Pons (tissue), 1 donor: Measurements from ENCODE around the gene ATXN7.

ENCODE experiments used
- DNase-seq: peaks from one replicate; pipeline ENCODE4 v3.0.0-alpha.2; 2016; ENCODE audit warnings: low spot score

ATXN7 gene

GRCh38 chr3:63934041-63934866, 70.6 kb downstream of the ATXN7 start:
- no peak for DNase-seq

- DNase-seq: no peak
Observed at GRCh38 chr3:63936925-63937324, 73.3 kb downstream of the ATXN7 start.

- no peak for DNase-seq
Observed at GRCh38 chr3:63937661-63938651, 74.3 kb downstream of the ATXN7 start.

GRCh38 chr3:63940389-63940757, 76.7 kb downstream of the ATXN7 start:
- no peak for DNase-seq

- DNase-seq: no peak
Observed at GRCh38 chr3:63942528-63942927, 78.9 kb downstream of the ATXN7 start.

- no peak for DNase-seq
Observed at GRCh38 chr3:63943678-63944077, 80.0 kb downstream of the ATXN7 start.

GRCh38 chr3:63945558-63946096, 82.0 kb downstream of the ATXN7 start:
- no peak for DNase-seq

GRCh38 chr3:63946753-63947152, 83.1 kb downstream of the ATXN7 start:
- no peak for DNase-seq

GRCh38 chr3:63947594-63947993, 83.9 kb downstream of the ATXN7 start:
- DNase-seq: no peak

GRCh38 chr3:63949005-63949404, 85.3 kb downstream of the ATXN7 start:
- DNase-seq: no peak

GRCh38 chr3:63950698-63951097, 87.0 kb downstream of the ATXN7 start:
- no peak for DNase-seq

- DNase-seq: no peak
Observed at GRCh38 chr3:63951492-63952247, 88.0 kb downstream of the ATXN7 start.

- no peak for DNase-seq
Observed at GRCh38 chr3:63952248-63952594, 88.6 kb downstream of the ATXN7 start.

- DNase-seq: no peak
Observed at GRCh38 chr3:63954182-63954581, 90.5 kb downstream of the ATXN7 start.

- DNase-seq: no peak
Observed at GRCh38 chr3:63955036-63955650, 91.5 kb downstream of the ATXN7 start.

GRCh38 chr3:63955830-63956545, 92.3 kb downstream of the ATXN7 start:
- DNase-seq: no peak

- DNase-seq: no peak
Observed at GRCh38 chr3:63959146-63959545, 95.5 kb downstream of the ATXN7 start.

GRCh38 chr3:63960048-63960711, 96.5 kb downstream of the ATXN7 start:
- DNase-seq: peak; percentile 69

GRCh38 chr3:63961891-63962290, 98.2 kb downstream of the ATXN7 start:
- peak; percentile 54 for DNase-seq

GRCh38 chr3:63963496-63963895, 99.8 kb downstream of the ATXN7 start:
- DNase-seq: no peak
